ENCODE results near the gene CYP4V2. TPM values are rescaled to one million over a fixed set of nuclear protein-coding genes. Genes with fewer than 3 reads are reported as not detected.
"Not testable (repeated sequence)": the region's sequence is repeated elsewhere in the genome, so short reads cannot be mapped to it uniquely, and the experiment has no call there.

CYP4V2 gene
- total and polyA plus RNA-seq, 2 donors from 2014 or later: 29.5 to 69.8 TPM

GRCh38 chr4:186243331-186243730 lies 52.0 kb downstream of the CYP4V2 start:
- Histone ChIP-seq H3K9me3 (ENCODE audit: control insufficient read depth in 2 of 3, insufficient read depth in 1 of 3, low read length in 3 of 3) (no peaks in the 10 kb centered on the region), H3K36me3 (ENCODE audit: control insufficient read depth in 2 of 3, insufficient read depth in 3 of 3, low read length in 3 of 3) (peaks cover 0 to 8% (median 0%) of the 10 kb centered on the region in 3 donors), H3K9ac (ENCODE audit: low read length in 3 of 3) (no peak overlapping the region), H3K27me3 (ENCODE audit: control insufficient read depth, insufficient read depth, low read length) (no peaks in the 10 kb centered on the region), H3K4me3 (ENCODE audit: low read length in 3 of 3) (no peak overlapping the region), H3K4me1 (ENCODE audit: control insufficient read depth in 2 of 3, insufficient read depth in 2 of 3, low read depth in 1 of 3, low read length in 3 of 3) (no peaks in the 10 kb centered on the region), H3K27ac (ENCODE audit: low read depth in 2 of 2, low read length in 2 of 2) (no peak overlapping the region)
- FAIRE-seq (no peak), DNase-seq (no peak)
- intact Hi-C loops (cut with DNase I): no loop called here
- no peak for TF ChIP-seq CTCF (IDR thresholded peaks at IDR 0.05; ENCODE audit: borderline replicate concordance, extremely low read depth, insufficient read depth)

GRCh38 chr4:186244835-186245234 lies 53.5 kb downstream of the CYP4V2 start:
- H3K36me3 ChIP-seq (ENCODE audit: control insufficient read depth in 2 of 3, insufficient read depth in 3 of 3, low read length in 3 of 3): peaks cover 0 to 8% (median 0%) of the 10 kb centered on the region in 3 donors
- H3K27me3 ChIP-seq (ENCODE audit: control insufficient read depth, insufficient read depth, low read length): no peaks in the 10 kb centered on the region
- intact Hi-C loops (cut with DNase I): no loop called here
- FAIRE-seq: no peak
- no peak for DNase-seq
- H3K9ac ChIP-seq (ENCODE audit: low read length in 3 of 3): no peak overlapping the region
- no peak overlapping the region for H3K4me3 ChIP-seq (ENCODE audit: low read length in 3 of 3)
- TF ChIP-seq CTCF (IDR thresholded peaks at IDR 0.05; ENCODE audit: borderline replicate concordance, extremely low read depth, insufficient read depth): no peak
- H3K4me1 ChIP-seq (ENCODE audit: control insufficient read depth in 2 of 3, insufficient read depth in 2 of 3, low read depth in 1 of 3, low read length in 3 of 3): no peaks in the 10 kb centered on the region
- H3K9me3 ChIP-seq (ENCODE audit: control insufficient read depth in 2 of 3, insufficient read depth in 1 of 3, low read length in 3 of 3): no peaks in the 10 kb centered on the region
- no peak overlapping the region for H3K27ac ChIP-seq (ENCODE audit: low read depth in 2 of 2, low read length in 2 of 2)

- H3K4me1 ChIP-seq (ENCODE audit: control insufficient read depth in 2 of 3, insufficient read depth in 2 of 3, low read depth in 1 of 3, low read length in 3 of 3); H3K9ac ChIP-seq (ENCODE audit: low read length in 3 of 3); DNase-seq; H3K9me3 ChIP-seq (ENCODE audit: control insufficient read depth in 2 of 3, insufficient read depth in 1 of 3, low read length in 3 of 3); H3K27me3 ChIP-seq (ENCODE audit: control insufficient read depth, insufficient read depth, low read length); H3K27ac ChIP-seq (ENCODE audit: low read depth in 2 of 2, low read length in 2 of 2); FAIRE-seq; intact Hi-C loops (cut with DNase I); H3K36me3 ChIP-seq (ENCODE audit: control insufficient read depth in 2 of 3, insufficient read depth in 3 of 3, low read length in 3 of 3); H3K4me3 ChIP-seq (ENCODE audit: low read length in 3 of 3): not testable (repeated sequence)
These were observed 55.8 kb downstream of the CYP4V2 start for GRCh38 chr4:186247062-186247752.

- Histone ChIP-seq H3K9me3 (ENCODE audit: control insufficient read depth in 2 of 3, insufficient read depth in 1 of 3, low read length in 3 of 3) (no peaks in the 10 kb centered on the region), H3K4me1 (ENCODE audit: control insufficient read depth in 2 of 3, insufficient read depth in 2 of 3, low read depth in 1 of 3, low read length in 3 of 3) (no peaks in the 10 kb centered on the region), H3K36me3 (ENCODE audit: control insufficient read depth in 2 of 3, insufficient read depth in 3 of 3, low read length in 3 of 3) (peaks cover 0 to 6% (median 0%) of the 10 kb centered on the region in 3 donors), H3K4me3 (ENCODE audit: low read length in 3 of 3) (no peak overlapping the region), H3K9ac (ENCODE audit: low read length in 3 of 3) (no peak overlapping the region), H3K27ac (ENCODE audit: low read depth in 2 of 2, low read length in 2 of 2) (no peak overlapping the region), H3K27me3 (ENCODE audit: control insufficient read depth, insufficient read depth, low read length) (no peaks in the 10 kb centered on the region)
- no peak for DNase-seq
- intact Hi-C loops (cut with DNase I): no loop called here
- TF ChIP-seq CTCF (IDR thresholded peaks at IDR 0.05; ENCODE audit: borderline replicate concordance, extremely low read depth, insufficient read depth): no peak
- FAIRE-seq: no peak
These were observed 57.3 kb downstream of the CYP4V2 start for GRCh38 chr4:186248643-186249042.

Data from kidney (tissue), 14 donors.